HepG2 (cell line): ENCODE data around the gene DLG1. TPM values are rescaled to one million over a fixed set of nuclear protein-coding genes. Genes with fewer than 3 reads are reported as not detected.

Source experiments
- HBP1 ChIP-seq: IDR thresholded peaks from 2 replicates; pipeline ENCODE4 v1.6.1; 2016; ENCODE audit warnings: low read depth, control low read depth
- HMGXB4 ChIP-seq, 2 experiments: sonication (generic) in 1 of 2; formaldehyde crosslinking in 1 of 2; IDR thresholded peaks; 2 replicates each; pipeline versions ENCODE4 v1.4.0 to v1.6.1; 2018 to 2020; ENCODE audit warnings: missing genetic modification reagents in 2 of 2, borderline replicate concordance in 1 of 2, low read depth in 1 of 2, mild to moderate bottlenecking in 1 of 2, missing biosample characterization in 1 of 2
- RCOR2 ChIP-seq: IDR thresholded peaks from 2 replicates; pipeline ENCODE4 v1.6.1; 2016; ENCODE audit warnings: missing biosample characterization, missing genetic modification reagents
- RFX5 ChIP-seq: IDR thresholded peaks from 2 replicates; pipeline ENCODE4 v1.6.1; 2011; ENCODE audit warnings: low read depth, low read length, improper control_type of control experiment
- SKIL ChIP-seq: sonication (generic); formaldehyde crosslinking; IDR thresholded peaks from 2 replicates; pipeline ENCODE4 v1.8.0; 2022; ENCODE audit warnings: missing genetic modification reagents, mild to moderate bottlenecking, moderate library complexity, borderline replicate concordance
- ZBTB20 ChIP-seq: sonication (generic); formaldehyde crosslinking; IDR thresholded peaks from 2 replicates; pipeline ENCODE4 v1.8.1; 2023; ENCODE audit warnings: missing genetic modification reagents, low read depth, mild to moderate bottlenecking, borderline replicate concordance
- ZBTB38 ChIP-seq: sonication (generic); formaldehyde crosslinking; IDR thresholded peaks from 2 replicates; pipeline ENCODE4 v1.5.1; 2020; ENCODE audit warnings: mild to moderate bottlenecking, missing genetic modification reagents
- ZFX ChIP-seq: sonication (generic); formaldehyde crosslinking; IDR thresholded peaks from 2 replicates; pipeline ENCODE4 v1.4.0; 2020; ENCODE audit warnings: mild to moderate bottlenecking, low read depth, missing genetic modification reagents, moderate library complexity
- ZNF17 ChIP-seq: sonication (generic); formaldehyde crosslinking; IDR thresholded peaks from 2 replicates; pipeline ENCODE4 v1.5.0; 2020; ENCODE audit warnings: mild to moderate bottlenecking, missing genetic modification reagents
- ZNF407 ChIP-seq: sonication (generic); formaldehyde crosslinking; IDR thresholded peaks from one replicate; pipeline ENCODE4 v1.5.1; 2020; ENCODE audit warnings: mild to moderate bottlenecking, missing genetic modification reagents; ENCODE audit errors: not compliant biosample characterization
- ZNF484 ChIP-seq: sonication (generic); formaldehyde crosslinking; IDR thresholded peaks from 2 replicates; pipeline ENCODE4 v1.5.1; 2020; ENCODE audit warnings: mild to moderate bottlenecking, low read depth, missing genetic modification reagents, borderline replicate concordance
- ZNF746 ChIP-seq: sonication (generic); formaldehyde crosslinking; IDR thresholded peaks from 2 replicates; pipeline ENCODE4 v1.8.0; 2022; ENCODE audit warnings: mild to moderate bottlenecking, missing genetic modification reagents
- ZSCAN20 ChIP-seq: sonication (generic); formaldehyde crosslinking; IDR thresholded peaks from 2 replicates; pipeline ENCODE4 v1.4.0; 2020; ENCODE audit warnings: missing genetic modification reagents, mild to moderate bottlenecking, borderline replicate concordance
- ZSCAN21 ChIP-seq: sonication (generic); formaldehyde crosslinking; IDR thresholded peaks from 2 replicates; pipeline ENCODE4 v1.8.0; 2022; ENCODE audit warnings: mild to moderate bottlenecking, missing genetic modification reagents, moderate library complexity, borderline replicate concordance
- polyA plus RNA-seq, 8 experiments: library from polyadenylated mRNA; depleted of rRNA in 3 of 8; stranded (reverse) in 7 of 8; unstranded in 1 of 8; fragments of >200 nt; fragmentation: Illumina TruSeq in 4 of 8; extraction: Trizol in 4 of 8; gene quantifications; 2 replicates each; pipeline versions ENCODE4 v1.2.1 to v1.2.3, GENCODE V29; 2011 to 2016; ENCODE audit warnings: low read depth in 4 of 8, missing spikeins in 1 of 8, mixed read lengths in 1 of 8; ENCODE audit not compliant: insufficient read depth in 1 of 8
- total RNA-seq, 5 experiments: library from RNA; depleted of rRNA; stranded (reverse); fragments of >200 nt; fragmentation: Illumina TruSeq; extraction: Trizol; gene quantifications; 2 replicates each; pipeline ENCODE4 v1.2.3, GENCODE V29; 2016; ENCODE audit warnings: low read depth in 1 of 5

DLG1 gene
- total and polyA plus RNA-seq, 2 of the 13 experiments (the other 11 are each of a cell fraction or from before 2014, with no cell fraction given), result 30.5 to 104 TPM

GRCh38 chr3:197002701-197003454 lies 295.5 kb downstream of the DLG1 start (continued):
- TF ChIP-seq SKIL (CRISPR knock-in tag) (no peak), ZNF484 (CRISPR knock-in tag) (no peak), ZNF17 (CRISPR knock-in tag) (no peak), ZSCAN21 (CRISPR knock-in tag) (no peak), ZNF746 (CRISPR knock-in tag) (no peak), ZBTB20 (CRISPR knock-in tag) (no peak), HBP1 (CRISPR knock-in tag) (no peak), RCOR2 (CRISPR knock-in tag) (no peak), ZBTB38 (CRISPR knock-in tag) (no peak), RFX5 (no peak), ZNF407 (no peak), HMGXB4 (CRISPR knock-in tag; IDR thresholded peaks at IDR 0.05; ENCODE audit: borderline replicate concordance in 1 of 2, low read depth in 1 of 2) (no peak), ZSCAN20 (CRISPR knock-in tag) (no peak), ZFX (CRISPR knock-in tag) (peak; percentile 77)
